Hepatocyte (in vitro differentiated cells): Measurements from ENCODE around the gene GLIPR2.

ENCODE experiments used
- CTCF ChIP-seq: fragments of 200-600 bp; sonication (generic); IDR thresholded peaks from 2 replicates; pipeline ENCODE4 v1.5.1; 2016; ENCODE audit warnings: antibody characterized with exemption, mild to moderate bottlenecking; ENCODE audit not compliant: poor library complexity
- EZH2 ChIP-seq: fragments of 200-600 bp; sonication (generic); IDR thresholded peaks from 2 replicates; pipeline ENCODE4 v1.6.1; 2016; ENCODE audit warnings: antibody characterized with exemption, mild to moderate bottlenecking, borderline replicate concordance

GRCh38 chr9:36158122-36158521 is 21.6 kb downstream of the GLIPR2 start:
- no peak for TF ChIP-seq CTCF
- TF ChIP-seq EZH2: no peak
